Femur (tissue), 1 donor: ENCODE results near the gene MBTPS1.

Experiments
- DNase-seq: peaks from one replicate; pipeline ENCODE4 v3.0.0-alpha.2; 2017

Gene MBTPS1

GRCh38 chr16:84033251-84034195 lies 83.2 kb downstream of the MBTPS1 start:
- no peak for DNase-seq

- DNase-seq, result no peak
Measured at GRCh38 chr16:84032458-84033178, 84.1 kb downstream of the MBTPS1 start.

- DNase-seq, result no peak
Measured at GRCh38 chr16:84031556-84031955, 85.2 kb downstream of the MBTPS1 start.

GRCh38 chr16:84029297-84030047 lies 87.3 kb downstream of the MBTPS1 start:
- peak; percentile 73 for DNase-seq

- no peak for DNase-seq
Measured at GRCh38 chr16:84027625-84028024, 89.1 kb downstream of the MBTPS1 start.

GRCh38 chr16:84026606-84027005 lies 90.1 kb downstream of the MBTPS1 start:
- DNase-seq, result no peak

GRCh38 chr16:84024854-84025253 lies 91.9 kb downstream of the MBTPS1 start:
- DNase-seq, result no peak

GRCh38 chr16:84022644-84023043 lies 94.1 kb downstream of the MBTPS1 start:
- DNase-seq, result no peak

GRCh38 chr16:84021488-84021887 lies 95.3 kb downstream of the MBTPS1 start:
- DNase-seq, result no peak

- no peak for DNase-seq
Measured at GRCh38 chr16:84020353-84020752, 96.4 kb downstream of the MBTPS1 start.

- no peak for DNase-seq
Measured at GRCh38 chr16:84018710-84019109, 98.0 kb downstream of the MBTPS1 start.

- DNase-seq, result no peak
Measured at GRCh38 chr16:84016477-84016876, 100.3 kb downstream of the MBTPS1 start.

- no peak for DNase-seq
Measured at GRCh38 chr16:84015399-84015798, 101.3 kb downstream of the MBTPS1 start.

GRCh38 chr16:84014570-84015327 lies 102.0 kb downstream of the MBTPS1 start:
- DNase-seq, result no peak

- peak; percentile 54 for DNase-seq
Measured at GRCh38 chr16:84013787-84014569, 102.8 kb downstream of the MBTPS1 start.

- DNase-seq, result no peak
Measured at GRCh38 chr16:84009282-84009681, 107.5 kb downstream of the MBTPS1 start.

GRCh38 chr16:84007965-84008364 lies 108.8 kb downstream of the MBTPS1 start:
- peak; percentile 32 for DNase-seq

- no peak for DNase-seq
Measured at GRCh38 chr16:84007520-84007919, 109.2 kb downstream of the MBTPS1 start.

- no peak for DNase-seq
Measured at GRCh38 chr16:84005391-84005790, 111.4 kb downstream of the MBTPS1 start.

- DNase-seq, result no peak
Measured at GRCh38 chr16:84004442-84004841, 112.3 kb downstream of the MBTPS1 start.
